ENCODE data around the gene PLGRKT.

DNA sequence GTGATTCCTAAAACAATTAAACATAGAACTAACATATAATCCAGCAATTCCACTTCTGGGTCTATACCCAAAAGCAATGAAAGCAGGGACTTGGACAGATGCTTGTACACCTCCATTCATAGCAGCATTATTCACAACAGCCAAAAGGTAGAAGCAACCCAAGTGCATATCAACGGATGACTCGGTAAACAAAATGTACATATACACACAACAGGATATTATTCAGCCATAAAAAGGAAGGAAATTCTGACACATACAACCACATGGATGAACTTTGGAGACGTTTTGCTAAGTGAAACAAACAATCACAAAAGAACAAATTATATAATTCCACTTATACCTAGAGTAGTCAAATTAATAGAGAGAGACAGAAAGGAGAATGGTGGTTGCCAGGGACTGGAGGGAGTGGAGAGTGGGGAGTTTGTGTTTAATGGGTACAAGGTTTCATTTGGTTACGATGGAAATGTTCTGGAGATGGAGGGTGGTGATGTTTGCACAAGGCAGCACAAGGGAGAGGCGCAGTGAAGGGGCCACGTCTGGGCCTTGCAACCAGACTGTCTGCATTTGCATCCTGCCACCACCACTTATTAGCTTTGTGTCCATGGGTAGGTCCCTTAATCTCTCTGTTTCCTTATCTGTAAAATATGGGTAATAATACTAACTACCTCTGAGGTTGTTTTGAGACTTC lies 61.8 kb downstream of the PLGRKT start:
- TF ChIP-seq, protein P1, sequence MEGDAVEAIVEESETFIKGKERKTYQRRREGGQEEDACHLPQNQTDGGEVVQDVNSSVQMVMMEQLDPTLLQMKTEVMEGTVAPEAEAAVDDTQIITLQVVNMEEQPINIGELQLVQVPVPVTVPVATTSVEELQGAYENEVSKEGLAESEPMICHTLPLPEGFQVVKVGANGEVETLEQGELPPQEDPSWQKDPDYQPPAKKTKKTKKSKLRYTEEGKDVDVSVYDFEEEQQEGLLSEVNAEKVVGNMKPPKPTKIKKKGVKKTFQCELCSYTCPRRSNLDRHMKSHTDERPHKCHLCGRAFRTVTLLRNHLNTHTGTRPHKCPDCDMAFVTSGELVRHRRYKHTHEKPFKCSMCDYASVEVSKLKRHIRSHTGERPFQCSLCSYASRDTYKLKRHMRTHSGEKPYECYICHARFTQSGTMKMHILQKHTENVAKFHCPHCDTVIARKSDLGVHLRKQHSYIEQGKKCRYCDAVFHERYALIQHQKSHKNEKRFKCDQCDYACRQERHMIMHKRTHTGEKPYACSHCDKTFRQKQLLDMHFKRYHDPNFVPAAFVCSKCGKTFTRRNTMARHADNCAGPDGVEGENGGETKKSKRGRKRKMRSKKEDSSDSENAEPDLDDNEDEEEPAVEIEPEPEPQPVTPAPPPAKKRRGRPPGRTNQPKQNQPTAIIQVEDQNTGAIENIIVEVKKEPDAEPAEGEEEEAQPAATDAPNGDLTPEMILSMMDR (IDR thresholded peaks at IDR 0.05): no peak
- TF ChIP-seq KAT7 (CRISPR knock-in tag; IDR thresholded peaks at IDR 0.05; ENCODE audit: borderline replicate concordance) (no peak), ZNF121 (CRISPR knock-in tag; IDR thresholded peaks at IDR 0.05) (no peak), RELA (CRISPR knock-in tag; IDR thresholded peaks at IDR 0.05; ENCODE audit: borderline replicate concordance) (no peak), TEAD4 (CRISPR knock-in tag; IDR thresholded peaks at IDR 0.05) (no peak), ZNF232 (CRISPR knock-in tag; IDR thresholded peaks at IDR 0.05) (no peak), NFE2L1 (CRISPR knock-in tag; IDR thresholded peaks at IDR 0.05) (no peak)
- TF ChIP-seq, protein P2, sequence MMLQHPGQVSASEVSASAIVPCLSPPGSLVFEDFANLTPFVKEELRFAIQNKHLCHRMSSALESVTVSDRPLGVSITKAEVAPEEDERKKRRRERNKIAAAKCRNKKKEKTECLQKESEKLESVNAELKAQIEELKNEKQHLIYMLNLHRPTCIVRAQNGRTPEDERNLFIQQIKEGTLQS (CRISPR knock-in tag; conservative IDR thresholded peaks at IDR 0.05): no peak
- TF ChIP-seq, protein P3, sequence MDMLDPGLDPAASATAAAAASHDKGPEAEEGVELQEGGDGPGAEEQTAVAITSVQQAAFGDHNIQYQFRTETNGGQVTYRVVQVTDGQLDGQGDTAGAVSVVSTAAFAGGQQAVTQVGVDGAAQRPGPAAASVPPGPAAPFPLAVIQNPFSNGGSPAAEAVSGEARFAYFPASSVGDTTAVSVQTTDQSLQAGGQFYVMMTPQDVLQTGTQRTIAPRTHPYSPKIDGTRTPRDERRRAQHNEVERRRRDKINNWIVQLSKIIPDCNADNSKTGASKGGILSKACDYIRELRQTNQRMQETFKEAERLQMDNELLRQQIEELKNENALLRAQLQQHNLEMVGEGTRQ (CRISPR knock-in tag; IDR thresholded peaks at IDR 0.05): no peak
- TF ChIP-seq, protein P4, sequence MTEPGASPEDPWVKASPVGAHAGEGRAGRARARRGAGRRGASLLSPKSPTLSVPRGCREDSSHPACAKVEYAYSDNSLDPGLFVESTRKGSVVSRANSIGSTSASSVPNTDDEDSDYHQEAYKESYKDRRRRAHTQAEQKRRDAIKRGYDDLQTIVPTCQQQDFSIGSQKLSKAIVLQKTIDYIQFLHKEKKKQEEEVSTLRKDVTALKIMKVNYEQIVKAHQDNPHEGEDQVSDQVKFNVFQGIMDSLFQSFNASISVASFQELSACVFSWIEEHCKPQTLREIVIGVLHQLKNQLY (CRISPR knock-in tag; IDR thresholded peaks at IDR 0.05): no peak
